Subcutaneous adipose tissue (tissue), 4 donors: Measurements from ENCODE around the gene THUMPD3. TPM values are rescaled to one million over a fixed set of nuclear protein-coding genes. Genes with fewer than 3 reads are reported as not detected.

Experiments used
- CTCF ChIP-seq: fragments of 450-650 bp; IDR thresholded peaks from one replicate; pipeline ENCODE4 v1.5.1; 2016; ENCODE audit warnings: low read depth, mild to moderate bottlenecking, control low read depth, antibody characterized with exemption, moderate library complexity
- total RNA-seq, 4 donors: library from RNA; depleted of rRNA; stranded (reverse); fragments of >200 nt; gene quantifications; one replicate each; pipeline ENCODE4 v1.1.0, GENCODE V29; 2016

The THUMPD3 gene
- total RNA-seq, 4 donors from 2014 or later, result 20.7 to 53.8 (median 23.4) TPM

DNA sequence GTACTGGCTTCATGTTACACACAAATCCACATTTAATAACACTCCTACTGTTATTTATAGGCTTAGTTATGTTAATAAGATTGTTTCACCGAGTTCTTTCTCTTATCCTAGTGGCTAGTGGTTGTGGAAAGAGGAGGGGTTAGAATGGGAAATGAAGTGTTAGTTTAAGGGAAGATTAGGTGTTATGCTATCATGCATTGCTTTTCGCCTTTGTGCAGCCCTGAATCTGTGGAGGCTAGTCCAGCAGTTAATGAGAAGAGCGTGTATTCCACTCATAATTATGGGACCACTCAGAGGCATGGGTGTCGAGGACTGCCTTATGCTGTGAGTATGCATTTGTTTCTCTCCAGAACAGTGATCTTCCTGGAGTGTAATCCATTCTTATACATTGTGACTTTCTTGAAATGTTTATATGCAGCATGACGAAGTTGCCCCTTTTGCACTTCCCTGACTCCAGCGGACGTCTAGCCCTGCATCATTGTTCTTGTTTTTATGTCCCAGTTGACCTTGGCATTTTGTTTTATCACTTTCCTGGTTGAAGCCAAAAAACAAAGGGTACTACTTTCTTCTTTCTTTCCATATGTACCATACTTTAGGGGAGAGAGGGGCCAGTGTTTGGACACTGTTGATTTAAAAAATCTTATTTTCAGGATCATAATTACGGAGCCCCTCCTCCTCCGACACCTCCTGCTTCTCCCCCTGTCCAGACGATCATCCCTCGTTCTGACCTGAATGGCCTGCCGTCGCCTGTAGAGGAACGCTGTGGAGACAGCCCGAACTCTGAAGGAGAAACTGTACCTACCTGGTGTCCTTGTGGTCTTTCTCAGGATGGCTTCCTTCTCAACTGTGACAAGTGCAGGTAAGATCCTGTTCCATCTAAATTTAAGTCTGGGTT is 71.0 kb downstream of the THUMPD3 start:
- TF ChIP-seq CTCF, result no peak

GRCh38 chr3:9435316-9435715 is 72.5 kb downstream of the THUMPD3 start:
- TF ChIP-seq CTCF, result no peak

Other genes starting within 250 kb of the THUMPD3 start
- 10 to 100 TPM in 2 of 4 donors, 1 to 10 TPM in 2; 1.6 to 14.1 (median 8.9) TPM for gene SRGAP3, start 113.4 kb upstream of the THUMPD3 start, total RNA-seq
- 100 to 1,000 TPM in 2 of 4 donors, 10 to 100 TPM in 2; 73.5 to 211 (median 91.7) TPM for gene SETD5, start 34.6 kb downstream of the THUMPD3 start, total RNA-seq
- not detected for gene LHFPL4, start 190.8 kb downstream of the THUMPD3 start, total RNA-seq